Esophagus mucosa (tissue), 1 donor: ENCODE results near the gene RPL13. TPM values are rescaled to one million over a fixed set of nuclear protein-coding genes. Genes with fewer than 3 reads are reported as not detected.

Experiments
- ATAC-seq: fragments of 200-7000 bp; cut with Tn5 transposase; one replicate; pipeline ENCODE4 v1.9.1; 2020
- total RNA-seq: library from RNA; stranded (reverse); gene quantifications from one replicate; pipeline ENCODE4 v1.2.4, GENCODE V29; 2023
- donor health status: DM: yes; HTN: yes; CAD: no.

Gene RPL13
- total RNA-seq, 1 donor from 2014 or later: 2,146 TPM

GRCh38 chr16:89599451-89599858 lies 39.0 kb downstream of the RPL13 start:
- peak; percentile 80 for ATAC-seq

DNA sequence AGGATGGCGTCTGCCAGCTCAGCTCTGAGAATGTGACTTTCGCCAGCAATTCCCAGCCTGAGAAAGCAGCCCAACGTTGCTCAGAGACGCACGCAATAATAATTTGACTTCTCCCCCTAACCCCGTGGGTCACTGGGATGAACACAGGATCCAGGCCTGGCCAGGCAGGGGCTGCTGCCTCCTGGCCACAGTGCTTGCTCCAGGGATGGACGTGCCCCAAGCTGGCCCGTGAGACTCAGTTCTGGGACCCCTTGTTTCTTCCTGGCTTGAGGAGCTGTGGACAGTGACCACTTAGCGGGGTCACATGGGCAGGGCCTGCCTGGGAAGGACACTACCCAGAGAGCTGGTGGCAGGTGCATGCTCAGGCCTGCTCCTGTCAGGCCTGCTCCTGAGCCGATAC lies 39.4 kb downstream of the RPL13 start:
- ATAC-seq: peak; percentile 47

DNA sequence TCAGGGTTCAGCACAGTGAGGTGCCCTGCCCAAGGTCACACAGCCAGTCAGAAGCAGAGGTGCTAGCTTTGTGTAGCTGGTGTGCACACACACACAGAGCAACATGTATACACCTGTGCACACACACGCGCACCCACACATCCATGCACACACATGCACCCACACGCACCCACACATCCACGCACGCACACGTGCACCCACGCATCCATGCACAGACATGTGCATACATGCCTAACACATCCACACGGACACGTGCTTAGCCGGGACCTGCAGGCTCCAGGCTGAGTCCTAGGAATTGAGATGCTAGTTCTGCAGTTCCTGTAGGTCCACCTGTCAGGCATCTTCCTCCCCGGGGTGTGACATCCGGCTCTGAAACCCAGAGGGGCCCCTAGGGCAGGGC lies 39.9 kb downstream of the RPL13 start:
- ATAC-seq: peak; percentile 35

GRCh38 chr16:89600956-89601355 lies 40.5 kb downstream of the RPL13 start:
- no peak for ATAC-seq

DNA sequence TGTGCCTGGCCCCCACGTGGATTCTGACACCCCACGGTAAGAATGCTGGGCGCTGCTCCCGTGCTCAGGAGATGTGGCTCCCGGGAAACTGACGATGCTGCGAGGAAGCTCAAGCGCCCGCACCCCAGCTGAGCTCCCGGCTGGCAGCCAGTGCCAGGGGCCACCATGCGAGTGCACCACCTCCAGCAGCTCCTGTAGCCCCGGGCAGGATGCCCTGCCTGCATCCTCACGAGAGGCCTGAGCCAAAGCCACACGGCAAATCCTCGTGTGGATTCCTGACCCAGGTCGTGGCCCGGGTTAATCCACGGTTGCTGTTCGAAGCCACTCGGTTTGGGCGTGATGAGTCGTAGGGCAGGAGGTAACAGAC lies 41.4 kb downstream of the RPL13 start:
- no peak for ATAC-seq

- ATAC-seq: peak; percentile 72
Observed at GRCh38 chr16:89602273-89602951, 41.9 kb downstream of the RPL13 start.

DNA sequence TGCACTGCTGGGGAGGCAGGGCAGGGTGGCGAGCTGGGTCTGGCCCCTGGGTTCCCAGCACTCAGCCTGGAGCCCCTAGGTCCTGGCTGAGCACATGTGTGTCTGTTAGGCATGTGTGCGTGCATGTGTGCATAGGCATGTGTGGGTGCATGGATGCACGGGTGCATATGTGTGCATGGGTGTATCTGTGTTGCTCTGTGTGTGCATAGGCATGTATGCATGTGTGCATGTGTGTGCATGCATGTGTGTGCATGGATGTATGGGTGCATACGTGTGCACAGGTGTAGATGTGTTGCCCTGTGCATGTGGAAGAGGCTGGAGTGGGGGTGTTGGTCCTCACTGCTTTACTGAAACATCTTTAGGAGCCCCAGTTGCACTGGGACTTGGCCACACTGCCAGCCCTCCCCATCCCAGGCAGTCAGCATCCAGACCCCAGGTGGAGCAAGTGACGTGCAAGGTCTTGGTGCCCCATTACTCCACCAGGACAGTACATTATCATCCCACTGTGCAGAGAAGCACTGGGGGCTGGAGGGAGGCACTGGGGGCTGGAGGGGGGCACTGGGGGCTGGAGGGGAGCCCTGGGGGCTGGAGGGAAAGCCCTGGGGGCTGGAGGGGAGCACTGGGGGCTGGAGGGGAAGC lies 42.6 kb downstream of the RPL13 start:
- ATAC-seq: no peak

- ATAC-seq: no peak
Observed at GRCh38 chr16:89604764-89605163, 44.3 kb downstream of the RPL13 start.

- ATAC-seq: no peak
Observed at GRCh38 chr16:89605186-89605970, 44.9 kb downstream of the RPL13 start.

DNA sequence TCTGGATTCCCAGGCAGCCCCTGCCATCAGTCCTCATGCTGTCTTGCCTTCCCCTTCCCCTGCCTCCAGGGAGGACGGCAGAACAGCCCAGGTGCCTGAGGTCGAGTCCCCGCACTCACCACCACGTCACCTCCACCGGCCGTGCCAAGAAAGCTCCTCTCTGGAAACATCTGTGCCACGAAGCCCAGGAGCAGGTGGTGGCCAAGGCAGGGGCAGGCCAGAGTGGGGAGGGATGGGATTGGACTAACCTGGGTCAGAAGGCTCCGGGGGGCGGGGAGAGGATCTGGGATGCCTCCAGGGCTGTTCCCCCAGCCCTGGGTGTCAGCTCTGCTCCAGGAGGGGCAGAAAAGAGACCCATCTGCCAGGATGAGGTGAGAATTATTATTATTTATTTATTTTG lies 45.5 kb downstream of the RPL13 start:
- ATAC-seq: no peak

DNA sequence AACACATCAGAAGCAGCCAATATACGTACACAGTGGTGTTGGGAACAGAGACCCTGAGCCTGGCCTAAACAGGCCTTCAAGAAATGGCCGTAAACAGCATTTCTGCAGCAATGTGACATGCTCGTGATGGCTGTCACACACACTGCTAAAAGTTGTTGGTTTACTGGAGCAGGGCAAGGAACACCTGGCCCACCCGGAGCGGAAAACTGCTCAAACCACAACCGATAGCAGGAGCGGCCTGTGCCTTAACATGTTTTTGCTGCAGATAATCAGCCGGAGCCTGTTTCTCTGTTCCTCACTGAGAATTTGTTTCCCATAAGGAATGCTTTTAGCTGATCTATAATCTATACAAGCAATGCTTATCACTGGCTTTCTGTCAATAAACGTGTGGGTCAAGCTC lies 47.0 kb downstream of the RPL13 start:
- ATAC-seq: no peak

- no peak for ATAC-seq
Observed at GRCh38 chr16:89607937-89608740, 47.7 kb downstream of the RPL13 start.

- no peak for ATAC-seq
Observed at GRCh38 chr16:89610108-89610453, 49.6 kb downstream of the RPL13 start.

GRCh38 chr16:89612415-89613166 lies 52.1 kb downstream of the RPL13 start:
- no peak for ATAC-seq

DNA sequence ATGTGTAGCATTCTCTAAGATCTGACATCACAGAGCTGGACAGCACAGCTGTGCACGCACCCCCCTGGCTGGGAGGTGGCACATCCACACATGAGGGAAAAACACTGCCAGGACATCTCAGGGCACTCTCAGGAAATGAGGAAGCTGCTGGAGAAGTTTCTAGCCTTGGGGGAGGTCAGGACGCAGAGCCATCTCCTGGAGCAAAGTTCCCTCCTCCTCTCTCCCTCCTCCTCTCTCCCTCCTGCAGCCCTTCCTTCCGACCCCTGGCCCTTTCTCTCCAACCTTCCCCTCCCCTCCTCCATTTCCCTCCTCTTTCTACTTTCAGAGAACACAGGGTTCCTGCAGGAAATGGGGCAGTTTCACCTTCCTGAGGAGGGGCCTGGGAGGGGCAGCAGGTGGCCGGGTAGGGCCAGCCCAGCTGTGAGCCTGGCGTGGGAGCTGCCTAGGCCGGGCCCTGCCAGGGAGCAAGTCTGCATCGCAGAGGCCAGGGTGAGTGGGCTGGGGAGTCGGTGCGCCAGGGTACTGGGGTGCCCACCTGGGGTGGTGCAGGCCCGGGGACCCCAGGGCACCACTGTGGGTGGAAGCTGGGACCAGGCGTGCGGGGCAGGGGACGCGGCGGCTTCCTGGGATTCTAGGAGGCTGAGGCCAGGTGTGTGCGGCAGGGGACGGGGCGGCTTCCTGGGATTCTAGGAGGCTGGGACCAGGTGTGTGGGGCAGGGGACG lies 52.9 kb downstream of the RPL13 start, which contains the start of gene DPEP1:
DPEP1 (plus strand) TSS at position 412 of the 723 bp plus-strand sequence. CDS start 16,769 bp downstream, outside the sequence.
- no peak for ATAC-seq

DNA sequence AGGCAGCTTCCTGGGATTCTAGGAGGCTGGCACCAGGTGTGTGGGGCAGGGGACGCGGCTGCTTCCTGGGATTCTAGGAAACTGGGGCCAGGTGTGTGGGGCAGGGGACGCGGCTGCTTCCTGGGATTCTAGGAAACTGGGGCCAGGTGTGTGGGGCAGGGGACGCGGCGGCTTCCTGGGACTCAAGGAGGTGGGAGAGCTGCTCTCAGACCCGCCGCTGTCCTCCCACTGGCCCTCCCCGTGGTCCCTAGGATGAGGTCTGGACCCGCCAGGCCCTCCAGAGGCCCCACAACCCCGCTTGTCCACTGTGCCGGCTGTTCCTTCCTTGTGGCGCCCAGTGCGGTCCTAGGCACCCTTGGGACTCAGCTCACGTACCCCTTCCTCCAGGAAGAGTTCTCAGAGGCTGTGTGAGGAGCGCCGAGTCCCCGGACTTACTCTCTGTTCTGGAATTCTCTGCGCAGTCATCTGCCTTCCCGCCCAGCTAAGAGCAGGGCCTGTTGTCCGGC lies 53.5 kb downstream of the RPL13 start:
- peak; percentile 27 for ATAC-seq

Other genes starting within 250 kb of the RPL13 start
- gene ANKRD11, start 70.1 kb upstream of the RPL13 start, total RNA-seq: 81.1 TPM
- gene SPG7, start 52.3 kb upstream of the RPL13 start, total RNA-seq: 48.0 TPM
- gene CPNE7, start 15.1 kb downstream of the RPL13 start, total RNA-seq: 1.0 TPM
- not detected for gene DPEP1, start 53.0 kb downstream of the RPL13 start, total RNA-seq
- gene CHMP1A, start 97.0 kb downstream of the RPL13 start, total RNA-seq: 69.5 TPM
- 3.9 TPM for gene SPATA33, start 97.2 kb downstream of the RPL13 start, total RNA-seq
- 37.3 TPM for gene CDK10, start 126.0 kb downstream of the RPL13 start, total RNA-seq
- 6.0 TPM for gene SPATA2L, start 141.0 kb downstream of the RPL13 start, total RNA-seq
- 21.0 TPM for gene VPS9D1, start 160.2 kb downstream of the RPL13 start, total RNA-seq
- gene ZNF276, start 160.9 kb downstream of the RPL13 start, total RNA-seq: 22.0 TPM